K562 (cell line): Measurements from ENCODE around the gene CT47A1. TPM values are rescaled to one million over a fixed set of nuclear protein-coding genes. Genes with fewer than 3 reads are reported as not detected.

Experiments
- ATAC-seq: fragments of 200-7000 bp; cut with Tn5 transposase; 3 replicates; pipeline ENCODE4 v1.9.1; 2020; ENCODE audit warnings: moderate library complexity
- BruUV-seq: library from RNA; stranded (reverse); fragments of 400-500 nt; replicated peaks from 2 replicates; lab custom pipeline; 2021; lab: Mats Ljungman, UMichigan
- CTCF ChIA-PET: fragments of 300-600 bp; formaldehyde crosslinking; extraction: SDS; loops from one replicate; lab custom pipeline; 2021; ENCODE audit warnings: low intra/inter-chr PET ratio; lab: Yijun Ruan, JAX
- POLR2A ChIA-PET: fragments of 300-600, 350-650 bp; sonication (Branson Sonifier 250); formaldehyde crosslinking; extraction: SDS; loops from one replicate; lab custom pipeline; 2021; ENCODE audit warnings: antibody characterized with exemption, inconsistent platforms; lab: Yijun Ruan, JAX
- DNase-seq, 4 experiments: peaks; one replicate each; pipeline versions ENCODE4 v3.0.0 to v3.0.0-alpha.2; 2011 to 2018; ENCODE audit warnings: low spot score in 3 of 4, mixed read lengths in 3 of 4; ENCODE audit errors: extremely low read depth in 1 of 4
- FAIRE-seq: peaks from 2 replicates; lab custom pipeline; 2011; peaks lifted over from hg19 to GRCh38; lab: Jason Lieb, UNC
- H2AFZ ChIP-seq: 2 replicates; pipeline ENCODE4 v1.6.0; 2011; ENCODE audit warnings: low read depth, low read length, control low read depth, inconsistent platforms
- H3K27ac ChIP-seq: fragments of 200-600 bp; 3 replicates; pipeline ENCODE4 v1.8.0; 2011; ENCODE audit warnings: low read depth, mild to moderate bottlenecking, control low read depth, inconsistent platforms, low read length, moderate library complexity, mixed read lengths; ENCODE audit errors: extremely low read depth
- H3K27me3 ChIP-seq, 2 experiments: fragments of 300-600 bp in 1 of 2; 2 replicates in 1 of 2; 3 replicates in 1 of 2; pipeline versions ENCODE4 v1.6.0 to v1.8.0; 2011; ENCODE audit warnings: inconsistent platforms in 2 of 2, low read length in 2 of 2, mild to moderate bottlenecking in 1 of 2, mixed read lengths in 1 of 2, moderate library complexity in 1 of 2; ENCODE audit not compliant: control insufficient read depth in 2 of 2, insufficient read depth in 2 of 2
- H3K36me3 ChIP-seq: fragments of 300-600 bp; 3 replicates; pipeline ENCODE4 v1.8.0; 2011; ENCODE audit warnings: mild to moderate bottlenecking, low read length, inconsistent platforms; ENCODE audit not compliant: control insufficient read depth, insufficient read depth
- H3K4me1 ChIP-seq, 2 experiments: fragments of 200-600 bp in 1 of 2; replicated peaks in 1 of 2; 2 replicates in 1 of 2; 3 replicates in 1 of 2; pipeline versions ENCODE4 v1.5.1 to v1.8.0; 2011; ENCODE audit warnings: inconsistent platforms in 2 of 2, low read length in 2 of 2, mild to moderate bottlenecking in 1 of 2, mixed read lengths in 1 of 2, moderate library complexity in 1 of 2; ENCODE audit not compliant: control insufficient read depth in 2 of 2, insufficient read depth in 2 of 2
- H3K4me2 ChIP-seq: 2 replicates; pipeline ENCODE4 v1.6.1; 2011; ENCODE audit warnings: low read length, control low read depth, inconsistent platforms, mixed read lengths; ENCODE audit not compliant: insufficient read depth
- H3K4me3 ChIP-seq: fragments of 200-600 bp; sonication (generic), shearing (Covaris generic); 2 replicates; pipeline ENCODE4 v1.5.1; 2016; ENCODE audit warnings: control low read depth, inconsistent platforms
- H3K79me2 ChIP-seq: fragments of 200-600 bp; 3 replicates; pipeline ENCODE4 v1.8.0; 2011; ENCODE audit warnings: low read length, inconsistent platforms; ENCODE audit not compliant: control insufficient read depth, insufficient read depth
- H3K9ac ChIP-seq, 2 experiments: 2 replicates each; pipeline versions ENCODE4 v1.6.0 to v1.6.1; 2011; ENCODE audit warnings: low read depth in 2 of 2, low read length in 2 of 2, control low read depth in 1 of 2, inconsistent platforms in 1 of 2, mild to moderate bottlenecking in 1 of 2, mixed read lengths in 1 of 2; ENCODE audit not compliant: insufficient read depth in 1 of 2
- H3K9me1 ChIP-seq: one replicate; pipeline ENCODE4 v1.6.0; 2011; ENCODE audit warnings: inconsistent platforms, mild to moderate bottlenecking, low read length, moderate library complexity; ENCODE audit not compliant: control insufficient read depth, insufficient read depth
- H3K9me3 ChIP-seq: replicated peaks from 2 replicates; pipeline ENCODE4 v1.5.1; 2011; ENCODE audit warnings: low read depth, low read length, inconsistent platforms; ENCODE audit not compliant: control insufficient read depth, insufficient read depth
- H4K20me1 ChIP-seq: replicated peaks from 2 replicates; pipeline ENCODE4 v1.6.1; 2011; ENCODE audit warnings: low read length, inconsistent platforms, mixed read lengths; ENCODE audit not compliant: control insufficient read depth, insufficient read depth
- CREBBP ChIP-seq: IDR thresholded peaks from one replicate; pipeline ENCODE4 v1.6.1; 2012; ENCODE audit warnings: low read depth, mild to moderate bottlenecking, control low read depth, inconsistent platforms, low read length
- E2F3 ChIP-seq: fragments of 250-450 bp; sonication (Bioruptor Pico); IDR thresholded peaks from 2 replicates; pipeline ENCODE4 v1.4.0; 2020; ENCODE audit warnings: mild to moderate bottlenecking
- NFIC ChIP-seq: fragments of 450-650 bp; IDR thresholded peaks from 2 replicates; pipeline ENCODE4 v1.6.1; 2017; ENCODE audit warnings: mild to moderate bottlenecking, inconsistent platforms
- NFIX ChIP-seq: fragments of 250-450 bp; sonication (Bioruptor Pico); IDR thresholded peaks from 2 replicates; pipeline ENCODE4 v1.4.0; 2020; ENCODE audit warnings: low read depth, mild to moderate bottlenecking, moderate library complexity
- SFPQ ChIP-seq: fragments of 200-400 bp; formaldehyde crosslinking; IDR thresholded peaks from 2 replicates; pipeline ENCODE4 v1.6.1; 2017; ENCODE audit warnings: mild to moderate bottlenecking, low read depth, low read length, moderate library complexity
- WGBS: fragments of 100-300 bp; shearing (Covaris generic); methylation state at CpG from one replicate; pipeline ENCODE4 v1.1.6; 2016; ENCODE audit warnings: low coverage, mixed read lengths; ENCODE audit not compliant: insufficient coverage; ENCODE audit errors: missing lambda C conversion rate; 5-methylcytosine and 5-hydroxymethylcytosine counted together
- in situ Hi-C: fragments of 300-500 bp; cut with MboI; formaldehyde crosslinking; loops from 4 replicates; pipeline ENCODE4 v1.15.0; 2018; ENCODE audit warnings: inconsistent platforms, mixed read lengths
- intact Hi-C: fragments of 100-400 bp; cut with micrococcal nuclease; formaldehyde crosslinking; loops from 2 replicates; pipeline ENCODE4 v1.14.2; 2022
- polyA plus RNA-seq, 8 experiments: library from polyadenylated mRNA; depleted of rRNA in 4 of 8; stranded (reverse) in 5 of 8; unstranded in 3 of 8; fragments of >200 nt; fragmentation: Nextera tagmentation in 2 of 8; fragmentation: Illumina TruSeq in 1 of 8; extraction: Ambion mirVana in 2 of 8; extraction: Trizol in 1 of 8; gene quantifications; 2 replicates each; pipeline versions ENCODE4 v1.2.1 to v1.2.3, GENCODE V29; 2011 to 2014; ENCODE audit warnings: inconsistent platforms in 1 of 8, missing spikeins in 1 of 8
- total RNA-seq, 7 experiments: library from RNA; depleted of rRNA in 6 of 7; stranded (reverse); fragments of >200 nt in 6 of 7; fragmentation: Illumina TruSeq in 2 of 7; extraction: Trizol in 2 of 7; gene quantifications; 2 replicates each; pipeline versions ENCODE4 v1.2.1 to v1.2.3, GENCODE V29; 2011 to 2021; ENCODE audit warnings: low replicate concordance in 1 of 7

CT47A1 gene
- total and polyA plus RNA-seq, 9 of the 15 experiments (the other 6 are each of a cell fraction or from before 2014, with no cell fraction given) = 0.80 TPM; not detected in 8

GRCh38 chrX:121030083-121030482 is 44.5 kb upstream of the CT47A1 start:
- intact Hi-C loops = no loop called here
- POLR2A ChIA-PET = no interaction called here
- H3K4me2 ChIP-seq = no peak overlapping the region
- H2AFZ ChIP-seq = no peak overlapping the region
- no peak overlapping the region for H3K9ac ChIP-seq
- FAIRE-seq = no peak
- H3K9me1 ChIP-seq = no peaks in the 10 kb centered on the region
- TF ChIP-seq CREBBP = no peak
- TF ChIP-seq E2F3 = no peak
- TF ChIP-seq, all 486 proteins: peak for 0
- Histone ChIP-seq H3K27me3 (peaks cover 0 to 4% of the 10 kb centered on the region in 2 experiments; a peak in 1 of 5 replicates), H3K4me1 (no peaks in the 10 kb centered on the region), H3K36me3 (no peaks in the 10 kb centered on the region), H3K79me2 (no peaks in the 10 kb centered on the region), H3K4me3 (no peak overlapping the region), H3K27ac (no peak overlapping the region), H4K20me1 (no peaks in the 10 kb centered on the region), H3K9me3 (no peaks in the 10 kb centered on the region)
- ATAC-seq (no peak), DNase-seq (no peak)
- no TSS peak for BruUV-seq
- in situ Hi-C loops = no loop called here
- CTCF ChIA-PET = no interaction called here
- WGBS = 0% methylated on average over 3 of the region's 4 CpGs

GRCh38 chrX:121028419-121028818 is 42.9 kb upstream of the CT47A1 start:
- Histone ChIP-seq H3K9me1 (no peaks in the 10 kb centered on the region), H3K79me2 (no peaks in the 10 kb centered on the region), H3K9ac (no peak overlapping the region), H3K36me3 (no peaks in the 10 kb centered on the region), H4K20me1 (no peaks in the 10 kb centered on the region), H3K4me2 (no peak overlapping the region), H3K4me3 (no peak overlapping the region), H2AFZ (no peak overlapping the region), H3K27me3 (peaks cover 0 to 4% of the 10 kb centered on the region in 2 experiments; a peak in 1 of 5 replicates), H3K27ac (no peak overlapping the region), H3K9me3 (no peaks in the 10 kb centered on the region), H3K4me1 (no peaks in the 10 kb centered on the region)
- TF ChIP-seq NFIC = peak; percentile 94
- TF ChIP-seq NFIX (CRISPR knock-in tag) = peak; percentile 82
- TF ChIP-seq SFPQ = no peak
- in situ Hi-C loops = no loop called here
- WGBS = 0% methylated on average over 1 of the region's 1 CpG
- FAIRE-seq (no peak), DNase-seq (no peak), ATAC-seq (no peak)
- intact Hi-C loops = no loop called here
- CTCF ChIA-PET = no interaction called here
- BruUV-seq = no TSS peak
- POLR2A ChIA-PET = no interaction called here
